Gastroesophageal sphincter (tissue), 3 donors: ENCODE data around the gene E2F4.

Experiments used
- CTCF ChIP-seq, 4 experiments: fragments of 200-600 bp in 2 of 4; fragments of 450-650 bp in 2 of 4; sonication (generic) in 1 of 4; IDR thresholded peaks; one replicate each; pipeline ENCODE4 v1.5.1; 2017 to 2019; ENCODE audit warnings: antibody characterized with exemption in 4 of 4, mild to moderate bottlenecking in 2 of 4, moderate library complexity in 2 of 4
- POLR2A ChIP-seq, 2 donors: fragments of 450-650 bp; IDR thresholded peaks; one replicate each; pipeline ENCODE4 v1.6.1; 2017; ENCODE audit warnings: antibody characterized with exemption in 2 of 2, mild to moderate bottlenecking in 2 of 2, moderate library complexity in 1 of 2

GRCh38 chr16:67191995-67192681 is at the start of gene E2F4:
- TF ChIP-seq CTCF (IDR thresholded peaks at IDR 0.05): peak in 2 of 4 experiments; percentile 6 to 24
- TF ChIP-seq POLR2A (IDR thresholded peaks at IDR 0.05): peak; percentile 75 to 79
